Posterior vena cava (tissue), 2 donors: ENCODE results near the gene ZBTB2. TPM values are rescaled to one million over a fixed set of nuclear protein-coding genes. Genes with fewer than 3 reads are reported as not detected.

Experiments
- DNase-seq: peaks from one replicate; pipeline ENCODE4 v3.0.0-alpha.2; 2020; ENCODE audit warnings: low spot score
- intact Hi-C, 2 donors: fragments of 100-400 bp; cut with DNase I; formaldehyde crosslinking; loops; one replicate each; pipeline versions ENCODE4 v1.14.1 to v1.14.2; 2022 to 2023
- long read RNA-seq, 2 donors: library from polyadenylated mRNA; unstranded; transcript quantifications; one replicate each; pipeline ENCODE4 v2.0.0, GENCODE V29; 2020 to 2021
- total RNA-seq, 2 donors: library from RNA; stranded (reverse); fragmentation: NEBNext Ultra II Directional; extraction: Animal tissue kit (Norgen Biotek cat#: 25700); gene quantifications; one replicate each; pipeline ENCODE4 v1.2.1, GENCODE V29; 2021
- donor health status: DM: yes; HTN: yes; CAD: no.
- donor health status: DM: yes; HTN: yes; CAD: no.

ZBTB2 gene
- total RNA-seq = 1 to 10 TPM; 8.7 to 9.5 TPM
- long read RNA-seq, donor 1, partial matches to known transcripts = 1 of 5 reads
- long read RNA-seq, donor 1, other reads (novel, unspliced or antisense) = 1 of 5 reads
- long read RNA-seq, donor 2, partial matches to known transcripts = 4 of 6 reads
- long read RNA-seq, donor 2, other reads (novel, unspliced or antisense) = 1 of 6 reads

- intact Hi-C loops = no loop called here
Measured at GRCh38 chr6:151391471-151392413, at the start of gene ZBTB2. Gene ZBTB2 (minus strand): TSS chr6:151391559. CDS start chr6:151373637, 17,922 bp downstream.

DNA sequence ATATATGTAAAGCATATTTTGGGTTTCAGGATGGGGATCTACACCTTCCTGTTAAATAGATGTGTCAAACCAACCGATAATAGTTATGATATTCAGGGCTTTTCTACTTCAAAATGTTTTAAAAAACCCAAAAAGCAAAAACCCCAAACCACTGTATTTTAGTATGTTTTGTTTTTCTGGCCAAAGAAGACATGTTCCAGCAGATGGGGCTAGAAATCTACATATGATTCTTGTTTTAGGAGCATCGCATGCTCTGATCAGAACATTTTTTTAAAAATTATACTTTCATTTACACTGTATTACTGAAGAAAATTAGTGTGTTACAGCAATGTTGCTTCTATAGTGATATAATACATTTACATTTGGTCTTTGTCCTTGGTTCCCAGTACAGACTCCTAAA, 49.6 kb upstream of the ZBTB2 start:
- intact Hi-C loops = no loop called here
- no peak for DNase-seq

More at GRCh38 chr6:151391471-151392413, at the start of gene ZBTB2:
- DNase-seq = peak; percentile 91

- DNase-seq = no peak
- intact Hi-C loops = no loop called here
Measured at GRCh38 chr6:151440498-151440897, 49.1 kb upstream of the ZBTB2 start.

DNA sequence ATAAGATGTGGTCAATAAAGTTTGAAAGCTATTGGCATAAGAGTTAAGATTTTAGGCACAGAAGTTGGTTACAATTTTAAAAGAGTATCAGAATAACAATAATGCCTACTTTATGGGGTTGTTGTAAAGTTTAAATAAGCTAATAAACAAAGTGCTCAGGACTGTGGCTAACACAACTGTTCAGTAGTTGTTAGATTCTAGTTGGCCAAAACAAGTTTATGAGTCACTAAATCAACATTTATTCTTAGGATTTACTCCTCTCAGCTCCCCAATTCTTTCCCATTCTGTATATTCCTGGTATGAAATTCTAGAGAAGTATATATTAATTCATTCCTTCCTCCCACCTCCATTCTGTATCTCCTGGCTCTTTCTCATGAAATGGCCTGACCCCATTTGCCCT, 46.0 kb upstream of the ZBTB2 start:
- no peak for DNase-seq
- intact Hi-C loops = loop anchor here in 1 of 2 donors (5.0 kb wide), 1 partner anchor 40 kb away; no protein-coding TSS in a partner anchor

- no peak for DNase-seq
- intact Hi-C loops = loop anchor here in 1 of 2 donors (5.0 kb wide), 1 partner anchor 40 kb away; no protein-coding TSS in a partner anchor
Measured at GRCh38 chr6:151436802-151437201, 45.4 kb upstream of the ZBTB2 start.

DNA sequence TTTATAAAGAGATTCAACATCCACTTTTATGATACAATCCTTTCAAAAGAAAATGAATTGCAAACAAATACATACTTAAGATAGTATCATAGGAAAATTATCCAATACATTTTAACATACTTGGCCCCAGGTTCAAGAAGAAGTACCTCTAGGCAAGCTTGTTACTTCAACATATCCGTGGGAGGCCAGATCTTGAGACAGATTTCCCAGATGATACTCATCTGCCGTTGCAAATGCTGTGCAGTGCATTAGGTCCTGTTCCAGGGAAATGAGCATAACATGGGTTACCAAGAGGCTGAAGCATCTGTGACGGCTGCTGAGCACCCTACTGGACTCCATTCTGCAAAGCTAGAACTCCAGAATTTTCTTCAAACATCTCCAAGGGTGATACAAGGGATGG, 44.9 kb upstream of the ZBTB2 start:
- no peak for DNase-seq
- intact Hi-C loops = loop anchor here in 1 of 2 donors (5.0 kb wide), 1 partner anchor 41 kb away; no protein-coding TSS in a partner anchor

GRCh38 chr6:151434369-151434768, 43.0 kb upstream of the ZBTB2 start:
- DNase-seq = no peak
- intact Hi-C loops = no loop called here

- DNase-seq = no peak
- intact Hi-C loops = loop anchor here in 1 of 2 donors (1.0 kb wide), 1 partner anchor 19 kb away; no protein-coding TSS in a partner anchor
Measured at GRCh38 chr6:151432651-151433050, 41.3 kb upstream of the ZBTB2 start.

GRCh38 chr6:151431337-151431736, 40.0 kb upstream of the ZBTB2 start:
- intact Hi-C loops = no loop called here
- no peak for DNase-seq

- DNase-seq = no peak
- intact Hi-C loops = no loop called here
Measured at GRCh38 chr6:151430886-151431285, 39.5 kb upstream of the ZBTB2 start.

DNA sequence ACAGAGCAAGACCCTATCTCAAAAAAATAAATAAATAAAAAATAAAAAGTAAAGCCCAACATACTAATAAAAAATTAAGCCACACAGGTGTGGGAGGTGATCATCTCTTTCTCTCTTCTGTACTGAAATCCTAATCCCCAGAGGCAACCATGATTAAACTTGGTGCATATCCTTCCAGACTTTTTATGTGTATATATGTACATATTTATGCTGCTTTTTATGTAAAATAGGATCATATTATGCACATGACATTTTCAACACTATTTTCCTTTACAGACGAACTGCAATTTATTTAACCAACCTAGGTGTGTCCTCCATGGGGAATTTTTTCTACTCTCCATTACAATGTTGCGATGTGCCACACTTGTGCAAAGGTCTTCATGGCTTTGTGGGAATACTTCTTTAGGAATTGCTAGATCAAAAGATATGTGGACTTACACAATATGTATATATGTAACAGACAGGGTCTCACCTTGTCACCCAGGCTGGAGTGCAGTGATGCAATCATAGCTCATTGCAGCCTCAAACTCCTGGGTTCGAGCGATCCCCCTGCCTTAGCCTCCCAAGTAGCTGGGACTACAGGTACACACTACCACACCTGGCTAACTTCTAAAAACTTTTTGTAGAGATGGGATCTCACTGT, 36.9 kb upstream of the ZBTB2 start:
- intact Hi-C loops = no loop called here
- DNase-seq = no peak

DNA sequence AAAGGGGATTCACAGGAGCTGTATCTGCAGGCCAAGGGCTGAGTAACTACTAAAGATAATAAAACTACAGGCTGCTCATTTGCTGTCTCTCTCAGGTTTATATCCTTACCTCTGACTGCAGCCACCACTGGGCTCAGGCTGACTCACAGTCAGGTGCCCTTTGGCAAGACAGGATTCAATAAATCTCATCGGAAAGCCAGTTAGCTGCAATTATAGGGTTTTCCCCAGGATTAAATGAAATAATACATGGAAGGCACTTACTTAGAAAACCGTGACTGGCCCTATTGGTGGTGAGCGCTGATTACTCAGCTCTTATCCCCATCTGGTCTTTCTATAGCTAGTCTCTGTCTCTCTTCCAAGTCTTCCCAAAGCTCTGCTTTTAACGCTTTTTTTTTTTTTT, 34.2 kb upstream of the ZBTB2 start:
- DNase-seq = no peak

GRCh38 chr6:151422981-151423380, 31.6 kb upstream of the ZBTB2 start:
- no peak for DNase-seq
- intact Hi-C loops = no loop called here

More for the DNA sequence above, 34.2 kb upstream of the ZBTB2 start:
- intact Hi-C loops = no loop called here

DNA sequence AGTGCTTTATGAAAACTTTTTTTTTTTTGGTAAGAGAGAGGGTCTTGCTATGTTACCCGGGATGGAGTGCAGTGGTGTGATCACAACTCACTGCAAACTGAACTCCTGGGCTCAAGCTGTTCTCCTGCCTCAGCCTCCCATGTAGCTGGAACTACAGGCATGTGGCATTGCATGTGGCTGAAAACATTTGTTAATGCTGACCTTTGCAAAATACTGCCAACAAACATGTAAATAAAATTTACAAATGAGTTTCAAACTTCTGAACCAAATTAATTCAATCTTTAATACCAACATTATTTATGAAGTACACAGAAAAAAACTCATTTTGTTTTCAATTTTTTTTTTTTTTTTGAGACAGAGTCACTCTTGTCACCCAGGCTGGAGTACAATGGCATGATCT, 26.1 kb upstream of the ZBTB2 start:
- no peak for DNase-seq
- intact Hi-C loops = no loop called here

DNA sequence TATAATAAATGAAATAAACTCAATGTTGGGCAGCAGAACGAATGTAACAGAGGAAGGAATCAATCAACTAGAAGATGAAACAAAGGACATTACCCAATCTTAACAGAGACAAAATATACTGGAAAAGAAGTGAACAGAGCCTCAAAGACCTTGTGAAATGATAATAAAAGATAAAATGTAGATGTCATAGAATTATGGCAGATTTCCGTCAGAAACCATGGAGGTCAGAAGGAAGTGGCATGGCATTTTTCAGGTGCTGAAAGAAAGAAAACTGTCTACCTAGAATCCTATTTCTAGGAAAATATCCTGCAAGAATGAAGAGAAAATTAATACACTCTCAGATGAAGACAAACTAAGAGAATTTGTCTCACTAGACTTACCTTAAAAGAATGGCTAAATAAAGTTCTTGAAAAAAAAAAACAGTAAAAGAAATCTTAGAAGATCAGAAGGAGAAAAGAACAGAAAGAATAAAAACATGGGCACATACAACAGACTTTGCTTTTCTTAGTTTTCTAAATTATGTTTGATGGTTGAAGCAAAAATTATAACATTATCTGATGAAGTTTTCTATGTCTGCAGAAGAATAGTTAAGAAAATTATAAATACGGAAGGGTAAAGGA, 23.4 kb upstream of the ZBTB2 start:
- intact Hi-C loops = no loop called here
- DNase-seq = no peak

DNA sequence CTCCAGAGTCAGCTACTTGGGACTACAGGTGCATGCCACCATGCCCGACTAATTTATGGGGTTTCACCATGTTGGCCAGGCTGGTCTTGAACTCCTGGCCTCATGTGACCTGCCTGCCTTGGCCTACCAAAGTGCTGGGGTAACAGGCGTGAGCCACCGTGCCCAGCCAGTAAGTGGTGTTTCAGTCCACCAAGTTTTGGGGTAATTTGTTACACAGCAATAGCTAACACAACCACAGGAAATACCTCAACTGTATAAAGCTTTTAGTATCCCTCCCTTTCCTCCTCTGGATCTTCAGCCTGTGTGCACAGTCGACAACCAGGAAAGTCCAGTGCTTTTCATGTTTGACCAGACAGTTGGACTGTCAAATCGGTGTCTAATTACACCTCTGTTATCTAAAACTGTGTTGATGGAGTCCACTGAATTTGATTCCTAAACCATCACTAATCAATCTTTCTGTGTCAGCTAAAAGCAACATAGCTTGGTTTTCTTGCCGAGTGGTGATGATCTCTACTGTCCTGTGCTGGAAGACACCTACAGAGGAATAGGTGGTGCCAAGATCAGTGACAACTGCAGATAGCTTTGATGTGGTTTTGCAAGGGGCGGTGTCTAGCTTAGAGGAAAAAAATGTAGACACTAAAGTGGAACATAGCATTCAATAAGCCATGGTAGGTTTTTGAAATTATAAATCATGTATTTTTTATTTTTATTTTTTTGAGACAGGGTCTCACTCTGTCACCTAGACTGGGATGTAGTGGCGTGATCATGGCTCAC, 22.2 kb upstream of the ZBTB2 start:
- intact Hi-C loops = no loop called here
- no peak for DNase-seq

- no peak for DNase-seq
- intact Hi-C loops = no loop called here
Measured at GRCh38 chr6:151412909-151413308, 21.6 kb upstream of the ZBTB2 start.

DNA sequence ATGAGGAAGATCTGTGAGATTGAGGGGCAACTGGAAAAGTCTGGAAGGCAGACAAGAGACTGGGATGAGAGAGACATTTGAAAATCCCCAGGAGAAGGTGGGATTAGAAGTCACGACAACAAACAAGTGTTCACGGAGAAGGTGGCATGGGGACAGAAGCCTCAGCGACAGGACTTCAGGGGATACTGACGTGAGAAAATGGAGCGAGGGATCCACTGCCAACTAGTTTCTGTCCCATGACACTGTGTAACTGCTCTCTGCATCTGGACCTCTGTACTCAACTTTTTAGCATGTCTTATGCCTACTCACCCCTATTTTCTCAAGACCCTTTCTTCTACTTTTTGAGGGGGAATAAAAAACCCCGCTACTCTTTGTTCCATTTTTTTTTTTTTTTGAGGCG, 18.3 kb upstream of the ZBTB2 start:
- DNase-seq = no peak
- intact Hi-C loops = no loop called here

- DNase-seq = no peak
- intact Hi-C loops = no loop called here
Measured at GRCh38 chr6:151409260-151409659, 17.9 kb upstream of the ZBTB2 start.
